B cell (primary cell): ENCODE data around the gene CAB39L.

Experiments
- EZH2 ChIP-seq: IDR thresholded peaks from 2 replicates; pipeline ENCODE4 v1.6.1; 2012; ENCODE audit warnings: borderline replicate concordance, low read depth, mild to moderate bottlenecking, moderate library complexity, low read length; ENCODE audit not compliant: insufficient read depth, poor library complexity, severe bottlenecking
- TF ChIP-seq, protein P1 (sequence below): fragments of 200-600 bp; IDR thresholded peaks from one replicate; pipeline ENCODE4 v1.8.0; 2022; ENCODE audit warnings: antibody characterized with exemption, mild to moderate bottlenecking

- no peak for TF ChIP-seq EZH2
- TF ChIP-seq, protein P1, sequence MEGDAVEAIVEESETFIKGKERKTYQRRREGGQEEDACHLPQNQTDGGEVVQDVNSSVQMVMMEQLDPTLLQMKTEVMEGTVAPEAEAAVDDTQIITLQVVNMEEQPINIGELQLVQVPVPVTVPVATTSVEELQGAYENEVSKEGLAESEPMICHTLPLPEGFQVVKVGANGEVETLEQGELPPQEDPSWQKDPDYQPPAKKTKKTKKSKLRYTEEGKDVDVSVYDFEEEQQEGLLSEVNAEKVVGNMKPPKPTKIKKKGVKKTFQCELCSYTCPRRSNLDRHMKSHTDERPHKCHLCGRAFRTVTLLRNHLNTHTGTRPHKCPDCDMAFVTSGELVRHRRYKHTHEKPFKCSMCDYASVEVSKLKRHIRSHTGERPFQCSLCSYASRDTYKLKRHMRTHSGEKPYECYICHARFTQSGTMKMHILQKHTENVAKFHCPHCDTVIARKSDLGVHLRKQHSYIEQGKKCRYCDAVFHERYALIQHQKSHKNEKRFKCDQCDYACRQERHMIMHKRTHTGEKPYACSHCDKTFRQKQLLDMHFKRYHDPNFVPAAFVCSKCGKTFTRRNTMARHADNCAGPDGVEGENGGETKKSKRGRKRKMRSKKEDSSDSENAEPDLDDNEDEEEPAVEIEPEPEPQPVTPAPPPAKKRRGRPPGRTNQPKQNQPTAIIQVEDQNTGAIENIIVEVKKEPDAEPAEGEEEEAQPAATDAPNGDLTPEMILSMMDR = no peak
These were observed 7.9 kb downstream of the CAB39L start for GRCh38 chr13:49435992-49436391.
